OCI-LY7 (cell line): ENCODE results near the gene TTLL1.
"Not testable (repeated sequence)": the region's sequence is repeated elsewhere in the genome, so short reads cannot be mapped to it uniquely, and the experiment has no call there.

ENCODE experiments used
- CTCF ChIP-seq: fragments of 200-600 bp; sonication (generic); conservative IDR thresholded peaks from 2 replicates; pipeline ENCODE4 v1.5.1; 2014; ENCODE audit warnings: mild to moderate bottlenecking, antibody characterized with exemption, low read length, moderate library complexity, mixed read lengths
- EZH2phosphoT487 ChIP-seq: fragments of 200-600 bp; sonication (generic); IDR thresholded peaks from 2 replicates; pipeline ENCODE4 v1.6.1; 2018; ENCODE audit warnings: low read depth, borderline replicate concordance, mild to moderate bottlenecking, mixed run types, antibody characterized with exemption, low read length, moderate library complexity, mixed read lengths

DNA sequence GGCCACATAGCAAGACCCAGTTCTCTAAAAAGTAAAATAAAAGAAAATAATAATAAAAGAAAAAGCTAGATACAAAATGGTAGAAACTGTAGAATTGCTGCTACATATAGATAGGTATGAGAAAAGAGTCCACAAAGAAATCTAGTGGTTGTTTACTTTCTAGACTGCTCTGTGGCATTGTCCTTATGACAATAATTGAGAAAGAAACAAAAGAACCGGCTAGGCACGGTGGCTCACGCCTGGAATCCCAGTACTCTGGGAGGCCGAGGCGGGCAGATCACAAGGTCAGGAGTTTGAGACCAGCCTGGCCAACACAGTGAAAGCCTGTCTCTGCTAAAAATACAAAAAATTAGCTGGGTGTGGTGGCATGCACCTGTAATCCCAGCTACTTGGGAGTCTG, 73.0 kb downstream of the TTLL1 start:
- not testable (repeated sequence) for TF ChIP-seq CTCF, EZH2phosphoT487
